B cell (primary cell): ENCODE data around the gene CD244. TPM values are rescaled to one million over a fixed set of nuclear protein-coding genes. Genes with fewer than 3 reads are reported as not detected.

Source experiments
- ATAC-seq: fragments of 200-7000 bp; cut with Tn5 transposase; one replicate; pipeline ENCODE4 v1.10.0; 2021; ENCODE audit warnings: low read depth, mild to moderate bottlenecking, moderate number of reproducible peaks, moderate library complexity
- CTCF ChIA-PET: fragments of 350-600 bp; sonication (Branson Sonifier 250); formaldehyde crosslinking; loops from one replicate; lab custom pipeline; 2021; ENCODE audit warnings: antibody characterized with exemption, inconsistent platforms; lab: Charles Lee
- POLR2A ChIA-PET: fragments of 350-600 bp; sonication (Branson Sonifier 250); formaldehyde crosslinking; loops from one replicate; lab custom pipeline; 2021; ENCODE audit warnings: antibody characterized with exemption; lab: Charles Lee
- DNase-seq: peaks from one replicate; pipeline ENCODE4 v3.0.0; 2013
- H2AFZ ChIP-seq: 2 replicates; pipeline ENCODE4 v1.6.1; 2012; ENCODE audit warnings: mild to moderate bottlenecking, low read depth, low read length; ENCODE audit not compliant: insufficient read depth, poor library complexity, severe bottlenecking
- H3K27ac ChIP-seq, 2 donors: 1 replicate in 1 of 2; 2 replicates in 1 of 2; pipeline ENCODE4 v1.5.1; 2012 to 2013; ENCODE audit warnings: low read length in 2 of 2, mild to moderate bottlenecking in 2 of 2, moderate library complexity in 1 of 2
- H3K27me3 ChIP-seq, 4 experiments: fragments of 200-600 bp in 1 of 4; sonication (generic) in 1 of 4; replicated peaks in 1 of 4; 1 replicate in 2 of 4; 2 replicates in 2 of 4; pipeline versions ENCODE4 v1.6.1 to v1.7.0; 2013 to 2016; ENCODE audit warnings: low read length in 3 of 4, mild to moderate bottlenecking in 2 of 4, mixed read lengths in 1 of 4, moderate library complexity in 1 of 4; ENCODE audit not compliant: insufficient read depth in 4 of 4, control insufficient read depth in 3 of 4; ENCODE audit errors: control extremely low read depth in 1 of 4
- H3K36me3 ChIP-seq, 2 experiments: replicated peaks in 1 of 2; 1 replicate in 1 of 2; 2 replicates in 1 of 2; pipeline versions ENCODE4 v1.6.1 to v1.7.1; 2013; ENCODE audit warnings: low read length in 1 of 2; ENCODE audit not compliant: insufficient read depth in 2 of 2, control insufficient read depth in 1 of 2; ENCODE audit errors: control extremely low read depth in 1 of 2, extremely low read depth in 1 of 2
- H3K4me1 ChIP-seq, 2 donors: fragments of 200-600 bp in 1 of 2; sonication (generic) in 1 of 2; 1 replicate in 1 of 2; 2 replicates in 1 of 2; pipeline versions ENCODE4 v1.5.1 to v1.6.1; 2013 to 2017; ENCODE audit warnings: low read length in 2 of 2; ENCODE audit not compliant: control insufficient read depth in 2 of 2, insufficient read depth in 2 of 2
- H3K4me2 ChIP-seq: replicated peaks from 2 replicates; pipeline ENCODE3; 2012; ENCODE audit warnings: mild to moderate bottlenecking, low read depth, low read length; ENCODE audit not compliant: poor library complexity, severe bottlenecking
- H3K4me3 ChIP-seq, 5 experiments: fragments of 200-600 bp in 1 of 5; sonication (generic) in 1 of 5; 1 replicate in 3 of 5; 2 replicates in 2 of 5; pipeline versions ENCODE4 v1.5.1 to v1.7.0; 2011 to 2016; ENCODE audit warnings: low read length in 4 of 5, mild to moderate bottlenecking in 4 of 5, low read depth in 2 of 5, control low read depth in 1 of 5, moderate library complexity in 1 of 5; ENCODE audit not compliant: insufficient read depth in 1 of 5; ENCODE audit errors: control extremely low read depth in 1 of 5, extremely low read depth in 1 of 5
- H3K79me2 ChIP-seq: fragments of 200-600 bp; sonication (generic); one replicate; pipeline ENCODE4 v1.6.0; 2016; ENCODE audit warnings: low read length; ENCODE audit not compliant: control insufficient read depth, insufficient read depth
- H3K9ac ChIP-seq: fragments of 200-600 bp; sonication (generic); 2 replicates; pipeline ENCODE4 v1.6.1; 2017; ENCODE audit warnings: mild to moderate bottlenecking, low read length, moderate library complexity
- H3K9me3 ChIP-seq, 3 donors: one replicate each; pipeline versions ENCODE4 v1.6.1 to v1.7.1; 2013; ENCODE audit warnings: low read length in 2 of 3; ENCODE audit not compliant: control insufficient read depth in 2 of 3, insufficient read depth in 1 of 3; ENCODE audit errors: control extremely low read depth in 1 of 3
- H4K20me1 ChIP-seq: 2 replicates; pipeline ENCODE4 v1.6.0; 2012; ENCODE audit warnings: mild to moderate bottlenecking, low read length; ENCODE audit not compliant: insufficient read depth, control insufficient read depth, poor library complexity, severe bottlenecking
- H3K27ac Mint-ChIP-seq: one replicate; pipeline ENCODE4 v1.8.0; 2021; ENCODE audit warnings: mixed read lengths
- H3K27me3 Mint-ChIP-seq: one replicate; pipeline ENCODE4 v1.8.0; 2021; ENCODE audit warnings: mixed read lengths
- H3K4me1 Mint-ChIP-seq: one replicate; pipeline ENCODE4 v1.8.0; 2021; ENCODE audit warnings: mixed read lengths
- H3K4me3 Mint-ChIP-seq: one replicate; pipeline ENCODE4 v1.8.0; 2021; ENCODE audit warnings: mixed read lengths
- H3K9me3 Mint-ChIP-seq: one replicate; pipeline ENCODE4 v1.8.0; 2022; ENCODE audit warnings: mixed read lengths; ENCODE audit not compliant: insufficient read depth
- CTCF ChIP-seq: fragments of 200-600 bp; IDR thresholded peaks from one replicate; pipeline ENCODE4 v1.8.0; 2022; ENCODE audit warnings: antibody characterized with exemption, mild to moderate bottlenecking
- EZH2 ChIP-seq: IDR thresholded peaks from 2 replicates; pipeline ENCODE4 v1.6.1; 2012; ENCODE audit warnings: borderline replicate concordance, low read depth, mild to moderate bottlenecking, moderate library complexity, low read length; ENCODE audit not compliant: insufficient read depth, poor library complexity, severe bottlenecking
- WGBS: methylation state at CpG from one replicate; pipeline ENCODE4 v1.1.5; 2013; ENCODE audit warnings: missing lambda C conversion rate; ENCODE audit not compliant: insufficient coverage; 5-methylcytosine and 5-hydroxymethylcytosine counted together
- intact Hi-C: fragments of 100-400 bp; cut with micrococcal nuclease; formaldehyde crosslinking; loops from one replicate; pipeline ENCODE4 v1.10.0; 2022
- polyA plus RNA-seq: library from polyadenylated mRNA; depleted of rRNA; stranded (reverse); fragments of >200 nt; gene quantifications from 2 replicates; pipeline ENCODE4 v1.2.3, GENCODE V29; 2012
- total RNA-seq, 2 donors: library from RNA; stranded (reverse); fragments of 120-200 nt in 1 of 2; gene quantifications; 1 replicate in 1 of 2; 2 replicates in 1 of 2; pipeline versions ENCODE4 v1.2.3 to v1.2.4, GENCODE V29; 2013 to 2022

CD244 gene
- total and polyA plus RNA-seq, 2 donors (not counting 1 experiment from before 2014, with no cell fraction given): 0.31 TPM; not detected in 1

- no peak overlapping the region for H3K4me3 ChIP-seq
- no peak overlapping the region for H3K9ac ChIP-seq
- peaks cover 2% of the 10 kb centered on the region for H4K20me1 ChIP-seq
- H3K79me2 ChIP-seq: no peaks in the 10 kb centered on the region
- no peaks in the 10 kb centered on the region for H3K27me3 ChIP-seq
- Mint-ChIP-seq H3K27ac (peak overlapping the region; percentile 17), H3K4me3 (no peak overlapping the region), H3K4me1 (peaks cover 2% of the 10 kb centered on the region), H3K27me3 (no peaks in the 10 kb centered on the region), H3K9me3 (no peaks in the 10 kb centered on the region)
- no peak overlapping the region for H2AFZ ChIP-seq
- ATAC-seq: no peak
- intact Hi-C loops: no loop called here
- H3K4me2 ChIP-seq: no peak overlapping the region
- H3K36me3 ChIP-seq: peaks cover 23 to 89% of the 10 kb centered on the region in 2 experiments
- POLR2A ChIA-PET: no interaction called here
- 71% methylated on average over 3 of the region's 3 CpGs for WGBS
- H3K4me1 ChIP-seq: no peaks in the 10 kb centered on the region
- CTCF ChIA-PET: interaction anchor here (0.9 to 2.0 kb wide), 6 partner anchors 11 to 134 kb away, joined by 3 to 5 read pairs (median 4); no protein-coding TSS in a partner anchor
- TF ChIP-seq EZH2 (no peak), CTCF (no peak)
- no peaks in the 10 kb centered on the region for H3K9me3 ChIP-seq
- H3K27ac ChIP-seq: no peak overlapping the region
- peak; percentile 25 for DNase-seq
Measured at GRCh38 chr1:160819186-160819585, 43.5 kb downstream of the CD244 start.

- Histone ChIP-seq H3K27me3 (no peaks in the 10 kb centered on the region), H3K36me3 (peaks cover 18 to 89% of the 10 kb centered on the region in 2 experiments), H3K9ac (no peak overlapping the region), H3K4me1 (no peaks in the 10 kb centered on the region), H3K4me3 (no peak overlapping the region), H3K27ac (no peak overlapping the region), H2AFZ (no peak overlapping the region), H4K20me1 (peaks cover 11% of the 10 kb centered on the region), H3K4me2 (no peak overlapping the region), H3K9me3 (no peaks in the 10 kb centered on the region), H3K79me2 (no peaks in the 10 kb centered on the region)
- ATAC-seq (no peak), DNase-seq (no peak)
- intact Hi-C loops: no loop called here
- H3K4me3 Mint-ChIP-seq: no peak overlapping the region
- peaks cover 3% of the 10 kb centered on the region for H3K4me1 Mint-ChIP-seq
- peak overlapping the region; percentile 20 for H3K27ac Mint-ChIP-seq
- ChIA-PET POLR2A (no interaction called here), CTCF (interaction anchor here (0.9 to 2.0 kb wide), 8 partner anchors 11 to 143 kb away, joined by 3 to 5 read pairs (median 4); no protein-coding TSS in a partner anchor)
- TF ChIP-seq CTCF (no peak), EZH2 (no peak)
- H3K9me3 Mint-ChIP-seq: no peaks in the 10 kb centered on the region
- no peaks in the 10 kb centered on the region for H3K27me3 Mint-ChIP-seq
- WGBS: 97% methylated on average over 5 of the region's 9 CpGs
Measured at GRCh38 chr1:160818207-160818937, 44.3 kb downstream of the CD244 start.
